GM18520 (cell line): ENCODE data around the gene METTL5.

Experiments
- ATAC-seq: cut with Tn5 transposase; IDR thresholded peaks from one replicate; pipeline ENCODE4 v1.9.1; 2021; ENCODE audit not compliant: unreplicated experiment

The METTL5 gene

GRCh38 chr2:169782513-169782912 is 42.2 kb downstream of the METTL5 start:
- ATAC-seq, result no peak

GRCh38 chr2:169781249-169782013 is 43.3 kb downstream of the METTL5 start:
- ATAC-seq, result no peak

- no peak for ATAC-seq
Observed at GRCh38 chr2:169778446-169778845, 46.3 kb downstream of the METTL5 start.

- no peak for ATAC-seq
Observed at GRCh38 chr2:169776252-169776761, 48.4 kb downstream of the METTL5 start.

GRCh38 chr2:169775765-169776164 is 48.9 kb downstream of the METTL5 start:
- ATAC-seq, result no peak

GRCh38 chr2:169775354-169775753 is 49.4 kb downstream of the METTL5 start:
- ATAC-seq, result no peak

- no peak for ATAC-seq
Observed at GRCh38 chr2:169772651-169773050, 52.1 kb downstream of the METTL5 start.

- no peak for ATAC-seq
Observed at GRCh38 chr2:169771612-169772011, 53.1 kb downstream of the METTL5 start.

- no peak for ATAC-seq
Observed at GRCh38 chr2:169771021-169771420, 53.7 kb downstream of the METTL5 start.

- no peak for ATAC-seq
Observed at GRCh38 chr2:169768262-169768995, 56.3 kb downstream of the METTL5 start.

GRCh38 chr2:169767243-169767888 is 57.3 kb downstream of the METTL5 start:
- ATAC-seq, result no peak

GRCh38 chr2:169765523-169765922 is 59.2 kb downstream of the METTL5 start:
- no peak for ATAC-seq

- ATAC-seq, result no peak
Observed at GRCh38 chr2:169761970-169762292, 62.8 kb downstream of the METTL5 start.
